ENCODE results near the gene TMEM134.
A peak's percentile ranks its signal among the peaks of the same experiment; 100 is the strongest.
"Not testable (repeated sequence)": the region's sequence is repeated elsewhere in the genome, so short reads cannot be mapped to it uniquely, and the experiment has no call there.

The TMEM134 gene

DNA sequence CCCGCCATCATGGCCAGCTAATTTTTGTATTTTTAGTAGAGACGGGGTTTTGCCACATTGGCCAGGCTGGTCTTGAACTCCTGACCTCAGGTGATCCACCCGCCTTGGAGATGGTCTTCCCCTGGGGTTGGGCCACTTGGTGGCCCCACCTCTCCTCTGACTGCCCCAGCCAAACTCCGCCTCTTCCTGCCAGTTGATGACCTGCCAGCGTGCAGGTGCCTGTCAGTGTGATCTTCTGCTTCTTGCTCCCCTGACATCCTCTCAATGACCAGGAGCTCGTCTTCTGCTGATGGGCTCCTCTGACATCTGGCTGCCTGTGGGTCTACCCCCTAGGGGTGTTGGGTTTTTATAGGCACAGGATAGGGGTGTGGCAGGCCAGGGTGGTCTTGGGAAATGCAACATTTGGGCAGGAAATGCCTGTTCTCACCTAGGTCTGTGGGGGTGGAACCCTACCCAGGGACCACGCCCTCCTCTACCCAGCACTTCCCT is 16.9 kb upstream of the TMEM134 start:
- not testable (repeated sequence) for DNase-seq (ENCODE audit: low spot score)

DNA sequence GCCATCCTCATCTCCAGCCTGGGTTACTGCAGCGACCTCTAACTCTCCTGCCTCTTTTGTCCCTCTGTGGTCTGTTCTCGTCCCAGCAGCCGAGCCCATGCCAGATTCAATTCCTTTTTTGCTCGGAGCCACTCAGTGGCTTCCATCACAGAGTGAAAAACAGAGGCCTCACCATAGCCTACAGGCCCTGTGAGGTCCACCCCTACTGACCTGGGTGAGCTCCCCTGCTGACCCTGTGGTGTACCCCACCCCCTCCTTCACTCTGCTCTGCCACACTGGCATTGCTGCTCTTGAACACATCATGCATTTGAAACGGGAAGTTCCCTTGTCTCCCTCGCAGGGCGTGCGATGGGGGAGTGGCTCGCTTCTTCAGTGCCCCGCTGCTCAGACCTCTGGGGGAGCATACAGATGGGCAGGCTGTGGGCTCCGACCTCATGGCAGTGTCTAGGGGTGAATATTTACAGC is 15.8 kb upstream of the TMEM134 start:
- no peak for DNase-seq (ENCODE audit: low spot score)

DNA sequence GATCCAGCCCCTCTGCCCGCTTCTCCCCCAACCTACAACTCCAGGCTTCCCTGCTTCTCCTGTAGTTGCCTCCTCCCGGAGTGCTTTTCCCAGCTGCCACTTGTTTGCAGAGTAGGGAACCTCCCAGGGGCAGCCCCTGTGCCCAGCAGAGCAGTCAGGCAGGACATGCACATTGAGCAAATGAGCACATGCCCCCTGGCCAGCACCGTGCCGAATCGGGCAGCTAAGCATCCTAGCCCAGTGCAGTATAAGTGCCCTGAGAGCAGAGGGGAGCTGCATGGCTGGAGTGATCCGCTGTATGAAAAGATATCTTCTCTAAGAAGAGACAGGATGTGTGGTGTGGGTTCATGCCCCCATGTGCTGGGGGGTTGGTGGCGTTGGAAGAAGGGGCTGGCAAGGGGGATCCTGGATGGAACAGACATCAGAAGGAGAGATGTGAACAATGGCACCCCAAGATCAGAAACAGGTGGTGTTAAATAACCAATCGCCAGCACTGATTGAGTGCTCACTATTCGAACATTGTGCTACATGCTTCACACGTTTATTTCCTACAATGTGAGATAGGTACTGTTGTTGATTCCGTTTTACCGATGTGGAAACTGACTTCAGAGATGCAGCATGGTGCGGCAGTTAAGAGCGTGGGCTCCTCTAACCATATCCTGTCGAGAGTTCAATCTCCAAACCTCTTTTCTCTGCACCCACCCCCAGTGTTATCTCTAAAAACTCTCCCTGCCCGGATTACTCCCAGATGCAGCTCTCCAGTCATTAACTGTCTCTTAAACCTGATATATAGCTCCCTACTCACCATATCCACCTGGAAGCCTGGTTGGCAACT is 15.0 kb upstream of the TMEM134 start:
- no peak for DNase-seq (ENCODE audit: low spot score)

DNA sequence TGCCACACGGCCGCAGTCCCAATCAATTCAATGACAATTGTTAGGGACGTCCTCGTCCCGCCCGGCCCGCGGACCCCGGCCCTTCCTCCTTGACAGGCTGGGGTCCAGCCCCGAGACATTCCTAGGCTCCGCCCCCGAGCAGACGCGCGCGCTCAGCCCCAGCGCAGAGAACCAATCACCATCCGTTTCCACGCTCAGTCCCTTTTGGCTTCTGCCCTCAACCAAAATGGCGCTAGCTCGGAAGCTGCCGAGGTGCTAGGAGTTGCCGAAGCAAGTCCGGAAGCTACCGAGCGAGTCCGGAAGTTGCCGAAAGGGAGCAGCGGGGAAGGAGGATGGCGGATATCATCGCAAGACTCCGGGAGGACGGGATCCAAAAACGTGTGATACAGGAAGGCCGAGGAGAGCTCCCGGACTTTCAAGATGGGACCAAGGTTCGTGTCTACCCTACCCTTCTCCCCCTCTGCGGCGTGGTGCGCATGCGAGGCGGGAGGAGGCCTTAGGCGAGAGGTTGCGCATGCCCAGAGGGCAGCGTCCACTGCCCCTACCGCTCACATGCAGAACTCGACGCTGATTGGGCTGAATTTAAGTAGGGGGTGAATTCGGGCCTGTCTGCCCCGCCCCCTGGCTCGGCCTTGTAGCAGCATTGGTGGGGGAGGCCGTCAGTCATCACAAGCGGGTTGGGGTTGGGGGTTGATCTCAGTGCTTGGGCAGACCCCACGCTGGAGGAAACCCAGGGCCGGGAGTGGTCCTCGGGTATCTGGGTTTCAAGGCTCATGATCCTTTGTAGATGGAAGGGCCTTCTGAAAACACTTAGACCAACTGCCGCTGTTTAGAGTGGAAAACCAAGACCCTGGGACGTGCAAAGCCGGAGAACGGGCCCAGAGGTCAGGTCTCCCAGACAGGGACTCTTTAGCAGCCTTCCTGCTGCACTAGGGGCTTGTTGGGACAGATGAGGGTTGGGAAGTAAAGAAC is 14.1 kb upstream of the TMEM134 start, which contains the start of gene AIP:
Gene AIP (plus strand): TSS at position 200 of the 972 bp plus-strand sequence. CDS start 133 bp downstream, at position 333.
- DNase-seq (ENCODE audit: low spot score) = peak; percentile 100

DNA sequence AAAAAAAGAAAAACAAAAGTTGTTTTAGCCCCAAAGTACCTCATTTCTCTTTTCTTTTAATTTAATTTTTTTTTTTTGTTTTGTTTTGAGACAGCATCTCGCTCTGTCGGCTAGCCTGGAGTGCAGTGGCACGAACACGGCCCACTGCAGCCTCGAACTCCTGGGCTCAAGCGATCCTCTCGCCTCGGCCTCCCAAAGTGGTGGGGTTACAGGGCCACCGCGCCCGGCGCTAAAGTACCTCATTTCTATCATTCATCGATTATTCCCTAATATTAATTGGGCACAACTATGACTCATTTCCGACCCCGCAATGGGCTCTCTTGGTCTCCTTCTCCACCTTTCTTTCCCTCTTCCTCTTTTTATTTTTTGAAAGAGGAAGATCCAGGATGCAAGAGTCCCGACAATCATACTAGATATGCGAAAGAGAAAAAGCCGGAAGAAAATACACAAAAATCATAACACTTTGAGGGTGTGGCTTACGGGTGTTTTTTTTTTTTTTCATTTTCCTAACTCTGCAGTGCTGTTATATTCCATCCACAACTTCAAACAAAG is 13.3 kb upstream of the TMEM134 start:
- no peak for DNase-seq (ENCODE audit: low spot score)

DNA sequence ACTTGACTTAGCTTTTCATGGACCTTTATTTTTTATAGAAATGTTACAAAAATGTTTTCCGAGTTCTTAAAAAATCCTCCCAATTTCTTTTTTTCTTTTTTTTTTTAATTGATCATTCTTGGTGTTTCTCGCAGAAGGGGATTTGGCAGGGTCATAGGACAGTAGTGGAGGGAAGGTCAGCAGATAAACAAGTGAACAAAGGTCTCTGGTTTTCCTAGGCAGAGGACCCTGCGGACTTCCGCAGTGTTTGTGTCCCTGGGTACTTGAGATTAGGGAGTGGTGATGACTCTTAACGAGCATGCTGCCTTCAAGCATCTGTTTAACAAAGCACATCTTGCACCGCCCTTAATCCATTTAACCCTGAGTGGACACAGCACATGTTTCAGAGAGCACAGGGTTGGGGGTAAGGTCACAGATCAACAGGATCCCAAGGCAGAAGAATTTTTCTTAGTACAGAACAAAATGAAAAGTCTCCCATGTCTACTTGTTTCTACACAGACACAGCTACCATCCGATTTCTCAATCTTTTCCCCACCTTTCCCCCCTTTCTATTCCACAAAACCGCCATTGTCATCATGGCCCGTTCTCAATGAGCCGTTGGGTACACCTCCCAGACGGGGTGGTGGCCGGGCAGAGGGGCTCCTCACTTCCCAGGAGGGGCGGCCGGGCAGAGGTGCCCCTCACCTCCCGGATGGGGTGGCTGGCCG is 8.4 kb upstream of the TMEM134 start:
- not testable (repeated sequence) for DNase-seq (ENCODE audit: low spot score)

DNA sequence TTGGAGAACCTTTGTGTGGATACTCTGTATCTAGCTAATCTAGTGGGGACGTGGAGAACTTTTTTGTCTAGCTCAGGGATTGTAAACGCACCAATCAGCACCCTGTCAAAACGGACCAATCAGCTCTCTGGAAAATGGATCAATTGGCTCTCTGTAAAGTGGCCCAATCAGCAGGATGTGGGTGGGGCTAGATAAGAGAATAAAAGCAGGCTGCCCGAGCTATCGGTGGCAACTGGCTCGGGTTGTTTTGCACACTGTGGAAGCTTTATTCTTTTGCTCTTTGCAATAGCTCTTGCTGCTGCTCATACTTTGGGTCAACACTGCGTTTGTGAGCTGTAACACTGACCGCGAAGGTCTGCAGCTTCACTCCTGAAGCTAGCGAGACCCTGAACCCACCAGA is 7.6 kb upstream of the TMEM134 start:
- DNase-seq (ENCODE audit: low spot score) = not testable (repeated sequence)

DNA sequence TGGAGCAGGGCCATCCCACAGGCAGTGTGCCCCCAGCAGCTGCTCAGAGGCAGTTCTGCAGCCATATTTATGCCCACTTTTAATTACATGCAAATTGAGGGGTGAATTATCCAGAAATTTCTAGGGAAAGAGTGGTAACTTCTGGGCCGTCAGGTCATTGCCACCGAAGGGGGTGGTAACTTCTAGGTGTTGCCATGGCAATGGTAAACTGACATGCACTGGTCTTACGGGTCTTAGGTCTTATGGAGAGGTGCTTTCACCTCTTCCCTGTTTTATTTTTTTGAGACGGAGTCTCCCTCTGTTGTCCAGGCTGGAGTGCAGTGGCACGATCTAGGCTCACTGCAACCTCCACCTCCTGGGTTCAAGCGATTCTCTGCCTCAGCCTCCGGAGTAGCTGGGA is 3.8 kb upstream of the TMEM134 start:
- no peak for DNase-seq (ENCODE audit: low spot score)

DNA sequence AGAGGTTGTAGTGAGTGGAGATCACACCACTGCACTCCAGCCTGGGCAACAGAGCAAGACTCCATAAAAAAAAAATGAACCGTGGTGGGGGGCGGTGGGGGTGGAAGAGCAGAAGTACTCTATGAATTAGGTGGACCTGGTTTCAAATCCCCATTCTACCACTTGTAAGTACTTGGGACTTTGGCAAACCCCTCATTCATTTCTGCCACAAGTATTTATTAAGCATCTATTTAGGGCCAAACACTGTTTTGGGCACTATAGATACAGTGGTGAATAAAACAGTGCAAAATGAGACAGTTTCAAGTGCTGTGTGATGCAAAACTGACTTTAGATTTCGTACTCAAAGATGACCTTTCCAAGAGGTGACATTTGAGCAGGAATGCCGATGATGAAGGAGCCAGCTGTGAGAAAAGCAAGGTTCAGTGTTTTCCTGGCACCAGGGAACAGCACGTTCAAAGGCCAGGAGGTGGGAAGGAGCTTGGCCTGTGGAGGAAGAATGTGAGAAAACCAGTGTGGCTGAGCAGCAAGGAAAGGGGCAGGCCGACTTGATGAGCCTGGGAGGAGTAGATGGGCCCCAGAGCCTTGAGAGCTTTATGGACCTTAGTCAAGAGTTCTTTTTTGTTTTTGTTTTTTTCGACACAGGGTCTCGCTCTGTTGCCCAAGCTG is 1.4 kb upstream of the TMEM134 start:
- no peak for DNase-seq (ENCODE audit: low spot score)

DNA sequence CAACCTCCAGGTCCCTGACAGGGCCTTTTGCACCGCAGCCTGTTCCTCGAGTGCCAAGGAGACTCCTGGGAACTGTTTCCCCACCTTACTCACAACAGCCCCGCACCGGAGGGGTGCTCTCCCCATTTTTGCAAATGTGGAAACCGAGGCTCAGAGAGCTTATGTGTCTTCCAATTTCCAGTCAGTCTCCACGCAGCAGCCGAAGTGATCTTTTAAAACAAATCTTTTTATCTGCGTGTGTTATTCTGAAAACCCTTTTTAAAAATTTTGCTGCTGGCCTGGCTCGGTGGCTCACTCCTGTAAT is 409 bp upstream of the TMEM134 start:
- no peak for DNase-seq (ENCODE audit: low spot score)

DNA sequence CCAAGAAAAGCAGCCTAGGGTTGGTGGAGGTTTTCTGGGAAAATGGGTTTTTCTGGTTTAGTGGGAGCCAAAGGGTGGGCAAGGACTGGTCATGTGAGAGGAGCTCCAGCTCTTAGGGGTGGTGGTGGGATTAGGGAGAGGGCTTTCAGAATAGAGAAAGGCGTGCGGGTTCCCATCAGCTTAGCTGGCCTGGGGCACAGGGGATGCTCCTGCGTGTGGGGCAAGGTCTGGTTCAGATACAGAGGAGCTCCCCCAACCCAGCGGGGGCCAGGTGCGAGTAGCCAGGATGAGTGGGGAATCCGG is 644 bp downstream of the TMEM134 start:
- no peak for DNase-seq (ENCODE audit: low spot score)

DNA sequence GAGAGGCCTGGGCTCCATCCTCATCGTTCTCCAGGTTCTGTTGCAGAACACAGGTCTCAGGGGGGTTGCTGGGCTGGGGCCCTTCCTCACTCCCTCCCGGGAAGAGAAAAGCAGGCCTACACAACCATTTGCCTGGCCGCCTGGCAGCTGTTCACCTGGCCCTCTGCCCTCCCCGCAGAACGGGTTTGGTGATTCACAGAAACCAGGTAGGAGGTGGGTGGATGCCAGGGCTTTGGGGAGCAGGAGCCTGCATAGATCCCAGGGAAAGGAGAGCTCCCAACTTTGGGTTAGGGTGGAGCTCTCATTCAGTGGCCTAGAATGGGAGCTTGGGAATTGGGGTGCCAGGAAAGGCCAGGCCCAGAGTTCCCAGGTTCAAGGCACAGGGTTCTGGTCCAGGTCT is 995 bp downstream of the TMEM134 start:
- DNase-seq (ENCODE audit: low spot score) = no peak

DNA sequence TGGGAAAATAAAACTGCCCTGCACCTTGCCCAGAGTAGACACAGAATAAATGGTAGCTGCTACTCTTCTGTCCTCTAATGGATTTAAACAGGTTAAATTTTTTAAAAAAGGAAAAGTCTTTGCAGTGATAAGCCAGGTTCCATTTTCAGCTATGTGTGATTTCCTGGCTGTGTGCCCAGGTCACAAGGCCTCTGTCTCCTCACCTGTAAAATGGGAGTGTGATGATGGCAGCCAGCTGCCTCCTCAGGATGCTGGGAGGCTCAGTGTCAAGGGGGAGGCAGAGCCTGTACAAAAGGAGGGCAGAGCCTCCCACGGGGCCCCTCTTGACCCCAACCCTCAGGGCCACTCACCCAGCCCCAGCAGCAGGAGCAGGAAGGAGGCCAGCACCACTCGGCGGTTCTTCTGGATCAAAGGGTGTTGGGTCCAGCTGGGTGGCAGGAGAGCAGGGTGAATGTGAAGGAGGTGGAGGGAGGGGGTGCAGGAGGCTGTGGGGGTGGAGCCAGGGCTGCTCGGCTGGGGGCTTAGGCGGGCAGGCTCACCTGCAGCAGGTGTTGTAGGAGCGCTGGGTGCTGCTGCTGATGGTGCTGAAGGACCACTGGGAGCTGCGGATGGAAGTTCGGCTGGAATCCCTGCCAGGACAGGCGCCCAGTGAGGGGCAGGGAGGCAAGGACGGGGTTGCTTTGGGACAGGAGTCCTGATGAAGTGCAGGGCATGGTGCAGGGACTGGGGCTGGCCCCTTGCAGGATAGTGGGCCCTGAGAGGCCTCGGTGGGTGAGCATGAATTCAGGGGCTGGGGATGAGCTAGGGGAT is 1.9 kb downstream of the TMEM134 start:
- DNase-seq (ENCODE audit: low spot score) = no peak

DNA sequence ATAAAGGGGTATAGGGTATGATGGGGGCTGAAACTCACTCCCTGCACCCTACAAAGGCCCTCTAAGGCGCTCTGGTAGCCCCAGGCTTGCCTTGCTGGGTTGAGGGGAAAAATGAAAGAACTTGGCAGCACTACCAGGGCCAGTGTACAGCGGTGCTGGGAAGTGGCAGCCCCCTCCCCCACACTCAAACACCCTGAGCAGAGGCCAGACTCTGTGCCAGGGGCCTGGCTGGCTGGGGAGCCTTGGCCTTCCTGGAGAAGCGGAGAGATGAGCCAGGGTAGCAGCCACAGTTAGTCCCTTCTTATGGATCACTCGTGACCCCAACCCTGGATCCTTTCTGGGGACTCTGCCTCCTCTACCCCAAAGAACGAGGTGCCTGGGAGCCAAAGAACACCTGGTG is 2.7 kb downstream of the TMEM134 start:
- no peak for DNase-seq (ENCODE audit: low spot score)

DNA sequence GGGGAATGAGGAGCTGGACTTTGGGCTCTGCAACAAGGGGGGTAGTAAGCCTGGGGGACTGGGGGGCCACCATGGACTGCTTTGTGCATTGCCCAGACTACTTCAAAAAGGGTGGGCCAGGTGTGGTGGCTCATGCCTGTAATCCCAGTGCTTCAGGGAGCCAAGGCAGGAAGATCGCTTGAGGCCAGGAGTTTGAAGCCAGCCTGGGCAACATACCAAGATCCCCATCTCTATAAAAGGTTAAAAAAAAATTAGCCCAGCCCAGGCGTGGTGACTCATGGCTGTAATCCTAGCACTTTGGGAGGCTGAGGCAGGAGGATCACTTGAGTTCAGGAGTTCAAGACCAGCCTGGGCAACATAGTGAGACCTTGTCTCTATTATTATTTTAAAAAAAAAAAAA is 3.5 kb downstream of the TMEM134 start:
- DNase-seq (ENCODE audit: low spot score) = not testable (repeated sequence)

DNA sequence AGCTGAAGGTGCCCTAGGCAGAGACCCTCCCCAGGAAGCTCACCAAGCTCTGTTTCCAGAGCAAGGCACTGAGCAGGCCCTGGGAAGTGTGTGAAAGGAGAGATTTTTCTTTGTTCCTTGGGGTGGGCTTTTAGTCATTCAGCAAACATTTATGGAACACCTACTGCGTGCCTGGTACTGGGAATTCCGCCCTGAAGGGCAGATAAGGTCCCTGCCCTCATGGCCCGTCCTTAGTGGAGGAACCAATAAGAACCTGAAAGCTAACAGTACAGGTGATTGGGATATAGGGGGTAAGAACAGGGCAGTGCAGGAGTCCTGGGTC is 3.9 kb downstream of the TMEM134 start:
- no peak for DNase-seq (ENCODE audit: low spot score)

DNA sequence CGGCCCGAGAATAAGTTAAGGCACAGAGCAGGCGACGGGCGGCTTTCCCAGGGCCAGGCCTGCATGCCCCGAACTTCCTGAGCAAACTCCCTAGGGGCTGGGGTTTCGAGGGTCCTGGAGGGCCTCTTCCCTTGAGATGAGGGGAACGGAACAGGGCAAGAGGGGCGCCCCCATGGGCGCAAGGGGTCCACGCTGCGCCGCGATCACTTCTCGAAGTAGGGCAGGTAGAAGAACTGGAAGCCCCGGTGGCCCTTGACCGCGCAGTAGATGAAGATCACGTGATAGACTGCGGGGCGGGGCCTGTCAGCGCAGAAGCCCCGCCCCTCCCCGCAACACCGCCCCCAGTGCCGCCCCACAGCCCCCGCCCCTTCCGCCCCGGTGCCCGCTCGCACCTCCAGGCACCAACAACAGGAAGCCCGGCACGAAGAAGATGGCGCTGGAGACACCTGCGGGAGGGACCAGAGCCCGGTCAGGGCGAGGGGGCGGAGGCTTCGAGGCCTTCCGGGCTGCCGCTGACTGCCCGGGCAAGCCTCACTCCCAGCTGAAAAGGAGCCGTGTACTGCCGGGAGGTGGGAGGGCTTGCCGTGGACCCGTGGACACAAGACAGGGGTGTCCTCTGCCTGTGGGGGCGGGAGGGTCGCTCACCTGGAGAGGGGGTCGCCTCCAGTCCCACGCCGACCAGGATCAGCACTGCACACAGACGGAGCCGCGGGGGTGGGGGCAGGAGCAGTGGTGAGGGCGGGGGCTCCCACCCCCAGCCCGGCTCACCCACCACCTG is 4.5 kb downstream of the TMEM134 start:
- DNase-seq (ENCODE audit: low spot score) = peak; percentile 100

DNA sequence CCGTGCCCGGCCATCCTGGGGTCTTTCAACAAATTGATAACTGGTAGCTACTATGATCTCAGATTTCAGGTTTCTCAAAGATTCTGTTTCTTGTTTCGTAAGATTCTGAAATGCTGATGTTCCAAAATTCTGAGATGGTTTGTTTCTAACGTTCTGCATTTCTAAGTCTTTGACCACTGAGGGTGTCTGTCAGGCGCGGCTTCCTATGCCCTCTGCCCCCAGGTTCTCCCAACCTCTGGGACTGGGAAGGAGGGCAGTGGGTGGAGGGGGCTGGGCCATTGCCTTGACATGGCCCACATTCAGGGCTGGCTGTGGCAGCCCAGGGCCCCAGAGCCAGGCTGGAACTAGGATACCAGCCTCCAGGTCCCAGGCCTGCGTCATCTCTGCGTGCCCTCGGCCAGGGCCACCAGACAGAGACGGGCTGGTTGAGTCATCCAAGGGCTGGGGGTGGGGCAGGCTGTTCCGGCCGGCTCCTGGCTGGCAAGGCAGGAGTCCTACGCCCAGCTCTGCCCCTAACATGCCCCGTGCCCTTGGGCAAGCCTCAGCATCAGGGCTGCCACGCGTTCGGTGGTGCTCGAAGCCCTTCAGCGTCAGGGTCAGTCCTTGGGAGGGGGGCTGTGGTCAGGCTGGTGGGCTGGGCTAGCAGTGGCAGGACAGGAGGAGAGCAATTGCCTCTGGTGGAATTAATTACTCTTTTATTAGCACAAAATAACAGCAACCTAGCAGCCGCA is 5.2 kb downstream of the TMEM134 start:
- no peak for DNase-seq (ENCODE audit: low spot score)

DNA sequence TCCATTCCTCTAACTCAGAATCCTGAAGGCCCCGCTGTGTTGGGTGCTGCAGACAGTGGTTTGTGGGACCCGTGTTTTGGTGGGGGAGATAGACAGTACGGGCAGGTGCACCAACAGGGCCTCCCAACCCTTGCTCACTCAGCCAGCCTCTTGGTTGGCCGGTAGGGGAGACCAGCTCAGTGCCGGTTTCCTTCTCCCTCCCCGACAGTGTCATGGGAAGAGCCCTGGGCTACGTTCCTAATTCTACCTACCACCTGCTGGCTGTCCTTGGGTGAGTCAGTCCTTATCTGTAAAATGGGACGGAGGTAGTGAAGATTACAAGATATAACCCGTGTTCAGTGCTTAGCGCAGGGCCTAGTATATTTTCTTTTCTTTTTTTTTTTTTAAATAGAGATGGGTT is 5.9 kb downstream of the TMEM134 start:
- no peak for DNase-seq (ENCODE audit: low spot score)

All from HuH-7 (cell line).